ENCODE measurements around the gene CCDC83. TPM values are rescaled to one million over a fixed set of nuclear protein-coding genes. Genes with fewer than 3 reads are reported as not detected.

Gene CCDC83
- total RNA-seq, 1 experiment from 2014 or later, result not detected

DNA sequence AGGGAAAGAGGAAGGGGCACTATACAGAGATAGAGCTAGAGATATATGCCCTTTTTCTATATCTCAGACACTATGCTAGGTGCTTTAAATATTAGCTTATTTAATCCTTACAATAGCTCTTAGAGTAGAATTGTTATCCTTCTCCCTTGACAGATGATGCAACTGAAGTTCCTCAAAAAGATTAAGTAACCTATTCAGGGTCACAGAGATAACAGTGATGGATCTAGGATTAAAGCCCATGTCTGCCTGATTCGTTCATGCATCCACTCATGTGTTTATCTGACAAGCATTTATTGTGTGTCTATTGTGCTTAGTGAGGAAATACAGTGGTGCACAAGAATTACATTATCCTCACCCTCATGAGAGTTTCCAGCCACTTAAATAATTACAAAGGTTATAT lies 8.7 kb downstream of the CCDC83 start:
- Histone ChIP-seq H3K4ac (ENCODE audit: low read depth, low read length) (no peak overlapping the region), H2BK15ac (ENCODE audit: low read depth, low read length) (no peak overlapping the region), H3K79me2 (ENCODE audit: insufficient read depth, low read length) (no peaks in the 10 kb centered on the region), H2AFZ (ENCODE audit: low read length) (no peak overlapping the region), H3K56ac (ENCODE audit: insufficient read length, low read depth, low read length) (no peak overlapping the region), H2AK5ac (ENCODE audit: insufficient read length, low read length) (no peak overlapping the region), H2BK12ac (ENCODE audit: insufficient read length, low read depth, low read length) (no peak overlapping the region), H4K5ac (ENCODE audit: insufficient read length, low read depth, low read length) (no peak overlapping the region), H3K27me3 (ENCODE audit: insufficient read depth, low read length) (no peaks in the 10 kb centered on the region), H2BK20ac (ENCODE audit: low read depth, low read length, poor library complexity, severe bottlenecking) (no peak overlapping the region), H3K79me1 (ENCODE audit: insufficient read depth, low read depth, low read length, poor library complexity, severe bottlenecking) (no peaks in the 10 kb centered on the region), H4K91ac (ENCODE audit: insufficient read length, low read depth, low read length) (no peak overlapping the region), H3K4me1 (ENCODE audit: insufficient read depth, low read length) (no peaks in the 10 kb centered on the region), H3T11ph (ENCODE audit: low read length) (no peak overlapping the region), H4K8ac (replicated peaks; ENCODE audit: insufficient read length, low read depth, low read length) (no peak overlapping the region), H3K4me2 (ENCODE audit: insufficient read depth, insufficient read length, low read length) (no peak overlapping the region), H3K27ac (ENCODE audit: insufficient read length, low read depth, low read length) (no peak overlapping the region), H3K18ac (ENCODE audit: insufficient read length, low read depth, low read length) (no peak overlapping the region), H3K23me2 (ENCODE audit: insufficient read length, low read depth, low read length, poor library complexity, severe bottlenecking) (no peaks in the 10 kb centered on the region), H2BK120ac (ENCODE audit: low read depth, low read length, poor library complexity, severe bottlenecking) (no peak overlapping the region), H4K20me1 (ENCODE audit: control insufficient read depth, insufficient read depth, insufficient read length) (no peaks in the 10 kb centered on the region), H3K9ac (ENCODE audit: extremely low read depth, insufficient read length, low read length) (no peak overlapping the region), H2BK5ac (ENCODE audit: insufficient read length, low read length) (no peak overlapping the region), H3K14ac (ENCODE audit: insufficient read depth, low read length) (no peak overlapping the region), H3K9me3 (ENCODE audit: control insufficient read depth, low read depth, low read length) (no peaks in the 10 kb centered on the region), H3K23ac (ENCODE audit: insufficient read length, low read depth, low read length) (no peak overlapping the region)
- DNase-seq, result no peak
- H3K27me3 Mint-ChIP-seq (ENCODE audit: low read depth), result no peaks in the 10 kb centered on the region
- TF ChIP-seq, protein P1, sequence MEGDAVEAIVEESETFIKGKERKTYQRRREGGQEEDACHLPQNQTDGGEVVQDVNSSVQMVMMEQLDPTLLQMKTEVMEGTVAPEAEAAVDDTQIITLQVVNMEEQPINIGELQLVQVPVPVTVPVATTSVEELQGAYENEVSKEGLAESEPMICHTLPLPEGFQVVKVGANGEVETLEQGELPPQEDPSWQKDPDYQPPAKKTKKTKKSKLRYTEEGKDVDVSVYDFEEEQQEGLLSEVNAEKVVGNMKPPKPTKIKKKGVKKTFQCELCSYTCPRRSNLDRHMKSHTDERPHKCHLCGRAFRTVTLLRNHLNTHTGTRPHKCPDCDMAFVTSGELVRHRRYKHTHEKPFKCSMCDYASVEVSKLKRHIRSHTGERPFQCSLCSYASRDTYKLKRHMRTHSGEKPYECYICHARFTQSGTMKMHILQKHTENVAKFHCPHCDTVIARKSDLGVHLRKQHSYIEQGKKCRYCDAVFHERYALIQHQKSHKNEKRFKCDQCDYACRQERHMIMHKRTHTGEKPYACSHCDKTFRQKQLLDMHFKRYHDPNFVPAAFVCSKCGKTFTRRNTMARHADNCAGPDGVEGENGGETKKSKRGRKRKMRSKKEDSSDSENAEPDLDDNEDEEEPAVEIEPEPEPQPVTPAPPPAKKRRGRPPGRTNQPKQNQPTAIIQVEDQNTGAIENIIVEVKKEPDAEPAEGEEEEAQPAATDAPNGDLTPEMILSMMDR (conservative IDR thresholded peaks at IDR 0.05), result no peak
- H3K9me3 Mint-ChIP-seq, result peaks cover 0 to under 1% of the 10 kb centered on the region in 2 experiments; a peak in 1 of 5 replicates
- no peaks in the 10 kb centered on the region for H3K4me1 Mint-ChIP-seq
- H3K36me3 Mint-ChIP-seq (ENCODE audit: insufficient read depth in 1 of 3, low read depth in 3 of 3), result no peaks in the 10 kb centered on the region
- no peak overlapping the region for H3K4me3 Mint-ChIP-seq
- no CpG with 5 or more reads among the region's 1 CpG for WGBS (ENCODE audit: extremely low coverage, insufficient read length, low lambda C conversion rate)
- no peak overlapping the region for H3K27ac Mint-ChIP-seq

Data from H9 (cell line).